WERI-Rb-1 (cell line): ENCODE results near the gene LPCAT1.
A peak's percentile ranks its signal among the peaks of the same experiment; 100 is the strongest.

Source experiments
- DNase-seq: peaks from one replicate; pipeline ENCODE4 v3.0.0-alpha.2; 2020
- H3K27ac ChIP-seq: fragments of 250-450 bp; sonication (Bioruptor Pico); 2 replicates; pipeline ENCODE4 v1.5.1; 2020; ENCODE audit warnings: mild to moderate bottlenecking, moderate library complexity
- H3K27me3 ChIP-seq: fragments of 250-450 bp; sonication (Bioruptor Pico); 2 replicates; pipeline ENCODE4 v1.5.1; 2021; ENCODE audit warnings: mild to moderate bottlenecking, low read depth, moderate library complexity; ENCODE audit not compliant: insufficient read depth, severe bottlenecking
- H3K36me3 ChIP-seq: fragments of 250-450 bp; sonication (Bioruptor Pico); 2 replicates; pipeline ENCODE4 v1.5.1; 2020; ENCODE audit warnings: mild to moderate bottlenecking, moderate library complexity
- H3K4me3 ChIP-seq: 2 replicates; pipeline ENCODE4 v1.5.1; 2011; ENCODE audit warnings: low read depth, mild to moderate bottlenecking, control low read depth, low read length
- H3K9me3 ChIP-seq: fragments of 250-450 bp; sonication (Bioruptor Pico); 2 replicates; pipeline ENCODE4 v1.5.1; 2021; ENCODE audit warnings: mild to moderate bottlenecking, moderate library complexity; ENCODE audit not compliant: severe bottlenecking
- CTCF ChIP-seq: IDR thresholded peaks from 2 replicates; pipeline ENCODE4 v1.5.1; 2011; ENCODE audit warnings: low read depth, mild to moderate bottlenecking, control low read depth, inconsistent platforms, low read length

Gene LPCAT1

GRCh38 chr5:1479581-1480188, 44.1 kb downstream of the LPCAT1 start:
- Histone ChIP-seq H3K27me3 (no peaks in the 10 kb centered on the region), H3K4me3 (no peak overlapping the region), H3K9me3 (no peaks in the 10 kb centered on the region), H3K36me3 (peaks cover 50% of the 10 kb centered on the region), H3K27ac (no peak overlapping the region)
- peak; percentile 63 for DNase-seq
- TF ChIP-seq CTCF = peak; percentile 93

- no peak for TF ChIP-seq CTCF
- no peaks in the 10 kb centered on the region for H3K9me3 ChIP-seq
- H3K27ac ChIP-seq = 0 out of 2 replicates have a peak overlapping the region, but pooled peaks have one; percentile 1
- H3K4me3 ChIP-seq = no peak overlapping the region
- H3K27me3 ChIP-seq = no peaks in the 10 kb centered on the region
- H3K36me3 ChIP-seq = peaks cover 56% of the 10 kb centered on the region
- DNase-seq = no peak
These were observed 44.7 kb downstream of the LPCAT1 start for GRCh38 chr5:1479066-1479465.

GRCh38 chr5:1478271-1479035, 45.3 kb downstream of the LPCAT1 start:
- TF ChIP-seq CTCF = peak; percentile 70
- DNase-seq = peak; percentile 91
- Histone ChIP-seq H3K4me3 (no peak overlapping the region), H3K36me3 (peaks cover 62% of the 10 kb centered on the region), H3K9me3 (no peaks in the 10 kb centered on the region), H3K27ac (0 out of 2 replicates have a peak overlapping the region, but pooled peaks have one; percentile 1), H3K27me3 (no peaks in the 10 kb centered on the region)

GRCh38 chr5:1477341-1477740, 46.4 kb downstream of the LPCAT1 start:
- H3K4me3 ChIP-seq = no peak overlapping the region
- no peaks in the 10 kb centered on the region for H3K27me3 ChIP-seq
- no peak for DNase-seq
- no peak overlapping the region for H3K27ac ChIP-seq
- no peak for TF ChIP-seq CTCF
- peaks cover 67% of the 10 kb centered on the region for H3K36me3 ChIP-seq
- no peaks in the 10 kb centered on the region for H3K9me3 ChIP-seq

- Histone ChIP-seq H3K36me3 (peaks cover 69% of the 10 kb centered on the region), H3K9me3 (no peaks in the 10 kb centered on the region), H3K27me3 (no peaks in the 10 kb centered on the region), H3K4me3 (no peak overlapping the region), H3K27ac (no peak overlapping the region)
- TF ChIP-seq CTCF = no peak
- no peak for DNase-seq
These were observed 46.8 kb downstream of the LPCAT1 start for GRCh38 chr5:1476967-1477310.
